HepG2 (cell line): ENCODE measurements around the gene GPM6B.

Experiments used
- CBFB ChIP-seq: sonication (generic); formaldehyde crosslinking; IDR thresholded peaks from 2 replicates; pipeline ENCODE4 v1.4.0; 2020; ENCODE audit warnings: missing genetic modification reagents
- CTCF ChIP-seq: sonication (generic); formaldehyde crosslinking; IDR thresholded peaks from 2 replicates; pipeline ENCODE4 v1.5.0; 2020; ENCODE audit warnings: mild to moderate bottlenecking, missing genetic modification reagents, moderate library complexity
- KAT2B ChIP-seq: fragments of 150-350 bp; IDR thresholded peaks from 2 replicates; pipeline ENCODE4 v1.6.1; 2014; ENCODE audit warnings: low read depth, low read length, borderline replicate concordance
- POLR2A ChIP-seq, 2 experiments: IDR thresholded peaks; 2 replicates each; pipeline ENCODE4 v1.6.1; 2011; ENCODE audit warnings: low read depth in 2 of 2, low read length in 2 of 2, mild to moderate bottlenecking in 1 of 2, moderate library complexity in 1 of 2; ENCODE audit not compliant: insufficient read depth in 1 of 2
- POLR2AphosphoS5 ChIP-seq: IDR thresholded peaks from 2 replicates; pipeline ENCODE4 v1.6.1; 2012; ENCODE audit warnings: low read depth, low read length
- SKIL ChIP-seq: sonication (generic); formaldehyde crosslinking; IDR thresholded peaks from 2 replicates; pipeline ENCODE4 v1.8.0; 2022; ENCODE audit warnings: missing genetic modification reagents, mild to moderate bottlenecking, moderate library complexity, borderline replicate concordance
- STAT5B ChIP-seq: sonication (generic); formaldehyde crosslinking; IDR thresholded peaks from 2 replicates; pipeline ENCODE4 v1.4.0; 2020; ENCODE audit warnings: missing genetic modification reagents
- TIGD3 ChIP-seq: sonication (generic); formaldehyde crosslinking; IDR thresholded peaks from 2 replicates; pipeline ENCODE4 v1.5.1; 2020; ENCODE audit warnings: mild to moderate bottlenecking, missing genetic modification reagents, borderline replicate concordance
- ZNF292 ChIP-seq: sonication (generic); formaldehyde crosslinking; IDR thresholded peaks from 2 replicates; pipeline ENCODE4 v1.8.1; 2022; ENCODE audit warnings: mild to moderate bottlenecking, low read depth, missing genetic modification reagents, borderline replicate concordance
- ZNF331 ChIP-seq: sonication (generic); formaldehyde crosslinking; IDR thresholded peaks from 2 replicates; pipeline ENCODE4 v1.4.0; 2020; ENCODE audit warnings: missing genetic modification reagents
- ZNF350 ChIP-seq: sonication (generic); formaldehyde crosslinking; IDR thresholded peaks from 2 replicates; pipeline ENCODE4 v1.4.0; 2020; ENCODE audit warnings: mild to moderate bottlenecking, low read depth, missing genetic modification reagents, borderline replicate concordance

- TF ChIP-seq ZNF292: no peak
- no peak for TF ChIP-seq CBFB (CRISPR knock-in tag)
- no peak for TF ChIP-seq STAT5B
- no peak for TF ChIP-seq ZNF331
- no peak for TF ChIP-seq TIGD3 (CRISPR knock-in tag)
- no peak for TF ChIP-seq POLR2A (IDR thresholded peaks at IDR 0.05; ENCODE audit: insufficient read depth in 1 of 2, low read depth in 2 of 2, low read length in 2 of 2)
- TF ChIP-seq CTCF (CRISPR knock-in tag): no peak
- TF ChIP-seq KAT2B: no peak
- no peak for TF ChIP-seq POLR2AphosphoS5
- no peak for TF ChIP-seq SKIL (CRISPR knock-in tag)
- no peak for TF ChIP-seq ZNF350 (CRISPR knock-in tag)
Observed at GRCh38 chrX:13774696-13775095, 42.2 kb downstream of the GPM6B start.
